ENCODE data around the gene MED12L.

The MED12L gene

GRCh38 chr3:151483488-151483887 is 398.0 kb downstream of the MED12L start:
- no peak for DNase-seq (ENCODE audit: low read depth)
- TF ChIP-seq CTCF (IDR thresholded peaks at IDR 0.05; ENCODE audit: control insufficient read depth, extremely low read depth, insufficient read depth): no peak
- H3K4me3 ChIP-seq (ENCODE audit: low read depth, low read length): no peak overlapping the region

GRCh38 chr3:151483961-151484520 is 398.6 kb downstream of the MED12L start:
- DNase-seq (ENCODE audit: low read depth): no peak
- no peak overlapping the region for H3K4me3 ChIP-seq (ENCODE audit: low read depth, low read length)

More at GRCh38 chr3:151483961-151484520, 398.6 kb downstream of the MED12L start:
- TF ChIP-seq CTCF (IDR thresholded peaks at IDR 0.05; ENCODE audit: control insufficient read depth, extremely low read depth, insufficient read depth): no peak

Data from LNCaP clone FGC (cell line).